Effector memory CD8-positive, alpha-beta T cell (primary cell): ENCODE data around the gene RASAL3.

Experiments
- ATAC-seq: fragments of 150-1000 bp; cut with Tn5 transposase; replicated peaks from 2 replicates; pipeline ENCODE4 v1.10.0; 2021; ENCODE audit warnings: mild to moderate bottlenecking, moderate library complexity
- DNase-seq, 3 experiments: peaks; one replicate each; pipeline ENCODE4 v3.0.0; 2021
- H3K27ac Mint-ChIP-seq, 2 donors: one replicate each; pipeline ENCODE4 v1.8.0; 2022; ENCODE audit warnings: mild to moderate bottlenecking in 2 of 2, mixed read lengths in 2 of 2, moderate library complexity in 2 of 2
- H3K27me3 Mint-ChIP-seq, 2 donors: one replicate each; pipeline ENCODE4 v1.8.0; 2022; ENCODE audit warnings: mixed read lengths in 2 of 2
- H3K36me3 Mint-ChIP-seq: one replicate; pipeline ENCODE4 v1.8.0; 2022; ENCODE audit warnings: mild to moderate bottlenecking, moderate library complexity, mixed read lengths; ENCODE audit not compliant: insufficient read depth
- H3K4me1 Mint-ChIP-seq, 2 donors: one replicate each; pipeline ENCODE4 v1.8.0; 2022; ENCODE audit warnings: low read depth in 2 of 2, mixed read lengths in 2 of 2
- H3K4me3 Mint-ChIP-seq, 2 donors: one replicate each; pipeline ENCODE4 v1.8.0; 2022; ENCODE audit warnings: mild to moderate bottlenecking in 2 of 2, mixed read lengths in 2 of 2, moderate library complexity in 2 of 2
- H3K9me3 Mint-ChIP-seq, 2 donors: one replicate each; pipeline ENCODE4 v1.8.0; 2022; ENCODE audit warnings: mixed read lengths in 2 of 2

RASAL3 gene

DNA sequence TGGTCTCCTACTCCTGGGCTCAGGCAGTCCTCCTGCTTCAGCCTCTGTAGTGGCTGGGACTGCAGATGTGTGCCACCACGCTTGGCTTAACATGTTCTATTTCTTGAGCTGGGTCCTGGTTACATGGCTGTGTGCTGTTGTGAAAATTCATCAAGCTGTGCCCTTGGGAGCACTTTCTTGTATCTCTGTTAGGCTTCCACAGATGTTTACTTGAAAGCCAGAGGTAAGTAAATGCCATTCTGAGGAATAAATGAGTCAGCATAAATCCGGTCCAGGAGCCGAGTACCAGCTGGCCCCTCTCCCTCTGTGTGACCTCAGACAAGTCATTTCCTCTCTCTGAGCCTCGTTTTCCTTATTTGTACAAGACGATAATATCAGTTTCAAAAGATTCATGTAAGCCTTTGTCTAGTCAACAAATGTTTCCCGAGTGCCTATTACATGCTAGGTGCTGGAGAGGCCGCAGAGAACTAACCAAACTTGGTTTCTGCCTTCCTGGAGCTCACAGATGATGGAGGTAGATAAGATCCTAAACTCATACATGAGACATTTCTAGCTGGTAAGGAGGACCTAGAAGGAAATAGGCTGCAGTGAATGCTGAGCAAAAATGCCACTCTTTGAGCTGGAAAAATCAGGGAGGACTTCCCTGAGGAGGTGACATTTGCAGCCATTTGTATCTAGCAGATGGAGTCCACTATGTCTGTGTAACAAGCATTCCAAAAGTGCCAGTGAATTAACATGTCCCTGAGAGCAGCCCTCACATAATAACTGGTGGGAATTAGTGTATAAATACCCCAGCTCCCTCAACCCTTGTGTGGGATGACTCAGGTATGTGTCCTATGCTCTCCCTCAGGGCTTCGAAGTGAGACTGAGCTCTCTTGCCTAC, 2.7 kb upstream of the RASAL3 start:
- peak overlapping the region; percentile 81 to 96 for H3K27ac Mint-ChIP-seq
- DNase-seq (peak in 1 of 3 experiments; percentile 16), ATAC-seq (peak; percentile 33)
- H3K4me1 Mint-ChIP-seq: peaks cover 46 to 57% of the 10 kb centered on the region in 2 donors
- H3K9me3 Mint-ChIP-seq: no peaks in the 10 kb centered on the region
- peaks cover 34% of the 10 kb centered on the region for H3K36me3 Mint-ChIP-seq
- no peaks in the 10 kb centered on the region for H3K27me3 Mint-ChIP-seq
- peak overlapping the region; percentile 84 to 86 for H3K4me3 Mint-ChIP-seq

DNA sequence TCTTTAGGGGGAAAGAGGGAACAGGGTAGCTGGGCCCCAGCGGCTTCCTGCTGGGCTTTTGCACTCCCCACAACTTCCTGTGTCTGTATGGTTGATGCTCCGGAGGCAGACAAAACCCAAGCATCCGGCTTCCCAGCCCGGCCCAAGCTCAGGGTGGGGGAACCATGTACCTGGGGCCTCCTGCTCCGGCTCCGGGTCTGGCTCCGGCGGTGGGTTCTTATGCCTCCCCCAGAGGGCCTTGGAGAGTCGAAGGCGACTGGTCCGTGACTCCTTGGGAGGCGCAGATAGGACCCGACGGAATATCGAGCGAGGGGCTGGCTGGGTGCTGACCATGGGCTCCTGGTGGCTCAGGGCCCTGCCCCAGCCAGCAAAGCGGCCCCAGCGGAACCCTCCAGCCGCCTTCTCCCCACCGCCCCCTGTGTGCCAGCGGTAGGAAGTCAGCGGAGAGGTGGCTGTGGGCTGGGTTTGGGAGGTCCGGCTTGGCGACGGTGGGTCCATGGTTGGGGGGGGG, 428 bp downstream of the RASAL3 start:
- peak overlapping the region; percentile 93 to 94 for H3K4me3 Mint-ChIP-seq
- ATAC-seq: peak; percentile 87
- peak; percentile 68 to 76 (median 68) for DNase-seq
- H3K27ac Mint-ChIP-seq: peak overlapping the region; percentile 93 to 94
- no peaks in the 10 kb centered on the region for H3K9me3 Mint-ChIP-seq
- H3K36me3 Mint-ChIP-seq: peaks cover 56% of the 10 kb centered on the region
- H3K4me1 Mint-ChIP-seq: peaks cover 47 to 61% of the 10 kb centered on the region in 2 donors
- H3K27me3 Mint-ChIP-seq: no peaks in the 10 kb centered on the region

DNA sequence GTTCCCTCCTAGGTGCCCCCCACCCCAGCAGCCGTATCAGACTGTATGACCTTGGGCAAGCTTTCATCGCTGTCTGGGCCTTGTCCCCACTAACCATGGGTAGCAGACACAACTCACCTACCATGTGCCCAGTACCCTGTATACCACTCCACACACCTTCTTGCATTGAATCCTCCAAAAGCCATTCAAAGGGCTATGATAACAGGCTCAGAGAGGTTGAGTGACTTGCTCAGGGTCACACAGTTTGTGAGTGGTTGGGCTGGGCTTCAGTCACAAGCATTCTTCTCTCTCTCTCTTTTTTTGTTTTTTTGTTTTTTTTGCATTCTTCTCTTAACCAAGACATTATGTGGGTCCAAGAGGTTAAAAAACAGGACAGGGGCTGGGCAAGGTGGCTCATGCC, 2.6 kb downstream of the RASAL3 start:
- DNase-seq (no peak), ATAC-seq (no peak)
- no peaks in the 10 kb centered on the region for H3K9me3 Mint-ChIP-seq
- H3K36me3 Mint-ChIP-seq: peaks cover 63% of the 10 kb centered on the region
- H3K4me1 Mint-ChIP-seq: peaks cover 34 to 47% of the 10 kb centered on the region in 2 donors
- H3K27me3 Mint-ChIP-seq: no peaks in the 10 kb centered on the region
- H3K4me3 Mint-ChIP-seq: peak overlapping the region; percentile 93 to 94
- H3K27ac Mint-ChIP-seq: peak overlapping the region; percentile 93 to 94

DNA sequence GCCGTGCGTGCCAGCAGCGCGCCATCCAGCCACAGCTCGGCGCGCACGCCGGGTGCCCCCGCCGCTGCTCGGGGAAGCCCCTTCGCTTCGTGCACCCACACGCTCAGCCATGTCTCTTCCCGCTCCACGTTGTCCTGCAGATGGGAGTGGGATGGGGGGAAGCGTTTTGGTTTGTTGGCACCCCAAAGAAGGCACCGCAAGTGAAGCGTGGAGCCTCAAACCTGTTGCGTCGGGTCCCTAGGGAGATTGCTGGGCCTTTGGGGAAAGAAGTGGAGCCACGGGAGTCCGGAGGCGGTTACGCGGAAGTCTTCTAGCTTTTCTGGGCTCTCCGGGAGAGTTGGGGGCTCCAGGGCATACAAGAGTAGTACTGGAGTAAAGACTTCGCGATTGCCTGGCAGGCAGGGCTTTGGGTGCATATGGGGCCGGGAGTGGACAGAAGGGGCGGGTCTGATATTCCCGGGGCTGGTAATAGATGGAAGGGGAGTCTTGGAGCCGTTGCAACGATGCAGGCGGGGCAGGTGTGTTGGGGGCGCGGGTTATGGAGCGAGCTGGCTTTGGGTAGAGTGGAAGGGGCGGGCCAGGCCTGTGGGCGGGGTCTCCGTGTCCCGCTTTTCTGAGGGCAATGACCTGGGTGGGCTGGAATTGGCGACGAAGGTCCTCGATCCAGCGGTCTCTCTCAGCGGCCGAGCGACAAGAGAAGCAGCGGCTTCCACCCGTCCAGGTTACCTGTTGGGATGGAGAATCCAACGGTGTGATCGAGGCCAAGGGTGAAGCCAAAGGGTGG, 6.5 kb downstream of the RASAL3 start:
- no peak for DNase-seq
- H3K4me1 Mint-ChIP-seq: peaks cover 30 to 43% of the 10 kb centered on the region in 2 donors
- H3K4me3 Mint-ChIP-seq: no peak overlapping the region
- H3K27ac Mint-ChIP-seq: no peak overlapping the region
- ATAC-seq: no peak
- no peaks in the 10 kb centered on the region for H3K9me3 Mint-ChIP-seq
- no peaks in the 10 kb centered on the region for H3K27me3 Mint-ChIP-seq
- H3K36me3 Mint-ChIP-seq: peaks cover 81% of the 10 kb centered on the region

DNA sequence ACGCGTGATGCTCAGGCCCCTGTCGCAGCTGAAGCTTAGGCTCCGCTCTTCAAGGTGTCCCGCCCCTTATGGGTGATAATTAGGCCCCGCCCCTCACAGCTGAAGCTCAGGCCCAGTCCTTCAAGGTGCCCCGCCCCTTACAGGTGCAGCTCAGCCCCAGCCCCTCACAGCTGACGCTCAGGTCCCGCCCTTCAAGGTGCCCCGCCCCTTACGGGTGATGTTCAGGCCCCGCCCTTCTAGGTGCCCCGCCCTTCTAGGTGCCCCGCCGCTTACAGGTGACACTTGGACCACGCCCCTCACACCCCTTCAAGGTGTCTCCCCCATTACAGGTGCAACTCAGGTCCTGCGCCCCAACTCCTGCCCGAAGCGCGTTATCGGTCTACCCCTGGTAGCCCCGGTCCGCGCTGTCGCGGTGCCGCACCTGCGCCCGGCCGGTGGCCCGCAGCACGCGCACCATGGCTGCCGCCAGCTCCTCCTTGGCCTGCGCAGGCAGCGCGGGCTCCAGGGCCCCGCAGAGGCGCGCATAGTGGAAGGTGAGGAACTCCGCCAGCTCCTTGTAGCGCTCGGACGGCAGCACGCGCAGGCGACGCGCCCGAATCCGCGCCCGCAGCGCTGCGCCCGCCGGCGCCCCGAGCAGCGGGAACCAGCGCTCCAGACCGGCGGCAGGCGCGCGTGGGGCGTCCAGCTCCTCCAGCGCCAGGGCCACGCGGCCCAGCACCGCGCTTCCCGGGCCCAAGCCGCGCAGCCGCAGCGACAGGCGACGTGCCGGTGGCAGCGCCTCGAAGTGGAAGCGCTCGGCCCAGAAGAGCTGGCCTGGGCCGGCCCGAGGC, 7.3 kb downstream of the RASAL3 start:
- peaks cover 26 to 36% of the 10 kb centered on the region in 2 donors for H3K4me1 Mint-ChIP-seq
- H3K36me3 Mint-ChIP-seq: peaks cover 81% of the 10 kb centered on the region
- no peak overlapping the region for H3K4me3 Mint-ChIP-seq
- no peak overlapping the region for H3K27ac Mint-ChIP-seq
- ATAC-seq: no peak
- H3K9me3 Mint-ChIP-seq: no peaks in the 10 kb centered on the region
- H3K27me3 Mint-ChIP-seq: no peaks in the 10 kb centered on the region
- no peak for DNase-seq

DNA sequence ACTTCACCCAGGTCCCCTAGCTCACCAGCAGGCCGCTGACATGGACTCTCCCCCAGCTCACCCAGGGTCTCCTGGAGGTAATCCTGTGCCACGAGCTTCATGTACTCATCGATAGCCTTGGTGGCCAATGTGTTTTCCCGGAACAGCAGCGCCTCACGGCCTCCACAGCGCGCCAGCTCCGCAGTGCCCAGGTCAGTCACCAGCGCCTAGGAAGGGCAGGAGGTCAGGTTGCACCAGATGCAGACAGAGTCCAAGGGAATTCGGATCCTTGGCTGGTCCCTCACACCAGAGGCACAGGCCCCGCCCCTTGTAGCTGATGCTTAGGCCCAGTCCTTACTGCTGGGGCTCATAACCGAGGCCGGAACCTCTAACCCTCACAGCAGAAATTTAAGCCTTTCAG, 7.9 kb downstream of the RASAL3 start:
- ATAC-seq (no peak), DNase-seq (no peak)
- no peak overlapping the region for H3K4me3 Mint-ChIP-seq
- H3K27me3 Mint-ChIP-seq: no peaks in the 10 kb centered on the region
- H3K36me3 Mint-ChIP-seq: peaks cover 81% of the 10 kb centered on the region
- H3K27ac Mint-ChIP-seq: no peak overlapping the region
- H3K9me3 Mint-ChIP-seq: no peaks in the 10 kb centered on the region
- H3K4me1 Mint-ChIP-seq: peaks cover 22 to 33% of the 10 kb centered on the region in 2 donors

DNA sequence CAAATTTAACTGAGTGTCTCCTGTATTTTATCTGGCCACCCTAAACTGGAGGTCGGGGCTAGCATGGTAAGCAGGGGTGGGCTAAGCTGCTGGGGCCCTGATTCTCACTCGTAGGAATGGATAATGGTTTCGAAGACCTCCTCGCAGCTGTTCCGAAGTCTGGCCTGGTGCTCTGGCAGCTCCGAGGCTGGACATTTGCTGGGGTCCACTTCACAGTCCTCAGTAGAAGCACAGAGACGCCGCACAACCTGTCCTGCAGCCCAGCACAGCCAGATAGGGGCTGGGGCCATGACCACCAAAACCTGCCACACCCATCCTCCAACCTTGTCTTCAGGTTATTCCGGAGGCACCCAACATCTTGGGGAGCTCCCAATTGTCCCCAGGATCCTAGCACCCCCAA, 8.3 kb downstream of the RASAL3 start:
- H3K27me3 Mint-ChIP-seq: no peaks in the 10 kb centered on the region
- DNase-seq (no peak), ATAC-seq (no peak)
- no peak overlapping the region for H3K27ac Mint-ChIP-seq
- H3K4me3 Mint-ChIP-seq: no peak overlapping the region
- peaks cover 26 to 33% of the 10 kb centered on the region in 2 donors for H3K4me1 Mint-ChIP-seq
- no peaks in the 10 kb centered on the region for H3K9me3 Mint-ChIP-seq
- H3K36me3 Mint-ChIP-seq: peaks cover 80% of the 10 kb centered on the region

DNA sequence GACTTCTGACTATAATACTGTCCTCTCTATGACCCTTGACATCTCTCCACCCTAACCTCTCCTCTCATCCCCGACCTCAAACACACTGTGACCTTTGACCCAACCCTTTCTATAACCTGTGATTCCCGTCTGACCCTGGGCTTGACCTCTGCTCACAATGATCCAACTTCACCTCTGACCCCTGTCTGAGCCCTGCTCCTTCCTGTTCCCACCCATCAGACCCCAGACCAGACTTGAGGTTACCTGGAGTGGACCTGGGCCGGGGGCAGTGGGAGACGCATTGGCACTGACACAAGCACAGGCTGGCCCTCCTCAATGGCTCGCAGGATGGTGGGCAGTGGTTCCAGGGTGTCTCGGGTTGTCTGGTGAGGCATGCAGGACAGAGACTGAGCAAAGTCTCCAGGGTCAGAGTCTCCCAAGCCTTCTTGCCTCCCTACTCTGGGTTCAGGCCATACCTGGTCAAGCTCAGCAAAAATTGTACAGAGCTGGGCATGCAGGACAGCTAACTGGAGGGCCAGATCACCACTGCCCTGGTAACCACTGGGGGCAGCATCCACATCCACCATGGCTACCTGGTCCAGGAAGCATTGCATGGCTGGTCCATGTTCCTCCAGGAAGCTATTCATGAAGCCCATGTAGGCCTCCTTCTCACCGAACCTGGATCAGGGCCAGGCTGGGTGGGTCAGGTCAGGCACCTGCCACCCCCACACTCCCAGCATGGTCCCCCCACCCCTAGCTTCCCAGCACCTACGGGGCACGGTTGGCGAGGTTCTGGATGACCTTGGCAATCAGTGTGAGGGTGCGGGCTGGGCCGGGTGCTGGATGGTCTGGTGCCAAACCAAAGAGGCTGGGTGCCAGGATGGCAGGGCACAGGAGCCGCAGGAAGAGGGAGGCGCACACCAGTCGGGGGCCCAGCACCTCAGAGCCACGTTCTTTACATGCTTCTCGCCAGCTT, 10.2 kb downstream of the RASAL3 start:
- Mint-ChIP-seq H3K27me3 (no peaks in the 10 kb centered on the region), H3K27ac (peak overlapping the region; percentile 41 to 81), H3K4me3 (no peak overlapping the region), H3K36me3 (peaks cover 74% of the 10 kb centered on the region), H3K4me1 (peaks cover 29 to 37% of the 10 kb centered on the region in 2 donors), H3K9me3 (no peaks in the 10 kb centered on the region)
- no peak for DNase-seq
- no peak for ATAC-seq

DNA sequence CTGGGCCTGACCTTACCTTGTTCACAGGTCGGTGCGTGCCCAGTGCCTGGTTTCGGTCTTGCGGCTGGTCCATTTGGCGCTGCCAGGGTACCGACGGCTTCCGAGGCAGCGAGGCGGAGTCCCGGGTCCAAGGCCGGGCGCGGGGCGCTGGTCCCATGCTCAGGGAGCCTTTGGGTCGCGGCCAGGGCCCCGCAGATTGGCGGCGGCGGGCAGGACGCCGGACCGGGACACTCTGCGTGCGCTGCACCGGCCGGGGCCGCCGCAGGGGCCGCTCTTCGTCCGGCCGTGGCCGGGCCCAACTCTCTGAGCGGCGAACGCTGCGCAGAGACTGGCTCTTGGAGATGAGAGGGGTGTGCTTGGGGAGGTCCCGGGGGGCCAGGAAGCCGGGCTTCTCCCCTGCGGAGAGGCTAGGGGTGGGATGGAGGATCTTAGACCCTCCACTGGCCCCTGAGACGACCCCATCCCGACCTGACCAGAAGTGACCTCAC, 11.2 kb downstream of the RASAL3 start:
- Mint-ChIP-seq H3K4me1 (peaks cover 35 to 45% of the 10 kb centered on the region in 2 donors), H3K4me3 (no peak overlapping the region), H3K9me3 (no peaks in the 10 kb centered on the region), H3K36me3 (peaks cover 65% of the 10 kb centered on the region), H3K27ac (peak overlapping the region; percentile 41 to 81), H3K27me3 (no peaks in the 10 kb centered on the region)
- ATAC-seq (no peak), DNase-seq (no peak)

DNA sequence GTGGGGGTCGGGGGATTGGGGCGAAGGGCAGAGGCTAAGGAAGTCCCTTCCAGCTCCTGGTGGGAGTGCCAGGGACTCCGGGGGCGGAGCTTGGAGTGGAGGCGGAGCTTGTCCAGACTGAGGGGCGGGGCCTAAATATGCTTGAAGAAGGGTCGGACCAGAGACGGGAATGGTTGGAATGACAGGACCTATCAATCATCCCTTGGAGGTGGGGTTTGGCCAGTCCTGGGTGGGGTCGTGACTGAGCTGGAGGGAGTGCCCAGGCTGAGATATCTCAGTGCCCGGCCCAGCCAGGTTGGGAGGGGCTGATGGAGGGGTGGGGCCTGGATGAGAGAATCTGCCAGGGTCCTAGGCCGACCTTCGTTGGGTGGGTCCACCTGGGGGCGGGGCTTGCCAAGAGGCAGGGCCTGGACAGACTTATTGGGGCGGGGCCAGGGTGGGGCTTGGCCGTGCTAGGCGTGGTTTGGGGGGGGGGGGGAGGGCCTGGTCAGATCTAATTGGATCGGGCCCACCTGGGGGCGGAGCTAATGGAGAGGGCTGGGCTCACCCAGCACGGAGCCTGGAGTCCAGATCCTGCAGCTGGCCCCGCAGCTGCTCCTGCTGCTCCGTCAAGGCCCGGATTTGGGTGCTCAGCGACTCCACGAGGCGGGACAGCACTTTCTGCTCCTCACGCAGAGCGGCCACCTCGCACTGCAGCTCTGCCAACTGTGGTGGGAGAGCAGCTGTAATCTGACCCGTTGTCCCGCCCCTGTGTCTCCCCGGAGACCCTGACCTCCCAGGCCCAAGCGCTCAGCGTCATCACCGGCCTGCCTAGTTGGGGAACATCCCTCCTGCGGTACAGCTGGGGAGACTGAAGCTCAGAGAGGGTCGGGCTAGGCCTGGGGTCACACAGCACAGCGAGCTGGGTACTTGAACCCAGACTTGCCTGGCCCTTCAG, 12.0 kb downstream of the RASAL3 start:
- DNase-seq: no peak
- Mint-ChIP-seq H3K27ac (peak overlapping the region in 1 of 2 donors; percentile 90), H3K36me3 (peaks cover 59% of the 10 kb centered on the region)

DNA sequence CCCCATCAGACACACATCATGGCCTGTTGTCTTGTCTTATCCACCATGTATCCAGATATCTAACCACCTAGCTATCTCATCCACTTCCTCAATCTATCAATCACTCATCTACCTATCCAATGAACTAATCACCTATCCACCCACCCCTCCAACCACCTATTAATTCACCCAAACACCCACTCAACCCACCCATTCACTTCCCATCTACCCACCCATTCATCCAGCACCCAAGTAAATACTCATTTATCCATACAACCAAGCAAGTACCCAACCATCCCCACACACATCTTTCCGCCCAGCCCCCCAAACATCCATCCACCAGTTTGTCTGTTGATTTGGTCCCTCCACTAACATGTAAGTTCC, 13.8 kb downstream of the RASAL3 start:
- Mint-ChIP-seq H3K4me3 (peak overlapping the region; percentile 61 to 80), H3K27ac (peak overlapping the region; percentile 47 to 90), H3K36me3 (peaks cover 49% of the 10 kb centered on the region), H3K4me1 (peaks cover 33 to 41% of the 10 kb centered on the region in 2 donors), H3K27me3 (no peaks in the 10 kb centered on the region), H3K9me3 (no peaks in the 10 kb centered on the region)
- no peak for DNase-seq
- ATAC-seq: no peak

More for the DNA sequence above, 12.0 kb downstream of the RASAL3 start:
- no peaks in the 10 kb centered on the region for H3K27me3 Mint-ChIP-seq
- H3K4me1 Mint-ChIP-seq: peaks cover 32 to 41% of the 10 kb centered on the region in 2 donors
- ATAC-seq: no peak
- H3K4me3 Mint-ChIP-seq: no peak overlapping the region
- H3K9me3 Mint-ChIP-seq: no peaks in the 10 kb centered on the region
